Smooth muscle cell of the brain vasculature (primary cell): ENCODE data around the gene ZSWIM7.
"Not testable (repeated sequence)": the region's sequence is repeated elsewhere in the genome, so short reads cannot be mapped to it uniquely, and the experiment has no call there.

ENCODE experiments used
- DNase-seq: peaks from one replicate; pipeline ENCODE4 v3.0.0-alpha.2; 2012; ENCODE audit warnings: low read depth, low spot score

The ZSWIM7 gene

GRCh38 chr17:15999974-16000827 is 697 bp upstream of the ZSWIM7 start:
- DNase-seq, result no peak

- no peak for DNase-seq
Observed at GRCh38 chr17:15998031-15998562, 1.4 kb downstream of the ZSWIM7 start.

GRCh38 chr17:15996322-15996721 is 3.2 kb downstream of the ZSWIM7 start:
- DNase-seq, result no peak

- DNase-seq, result no peak
Observed at GRCh38 chr17:15981646-15982580, 17.6 kb downstream of the ZSWIM7 start.

GRCh38 chr17:15981208-15981607 is 18.3 kb downstream of the ZSWIM7 start:
- no peak for DNase-seq

- not testable (repeated sequence) for DNase-seq
Observed at GRCh38 chr17:15979013-15979412, 20.5 kb downstream of the ZSWIM7 start.

GRCh38 chr17:15978606-15979005 is 20.9 kb downstream of the ZSWIM7 start:
- DNase-seq, result no peak

GRCh38 chr17:15977894-15978293 is 21.6 kb downstream of the ZSWIM7 start:
- DNase-seq, result no peak

GRCh38 chr17:15973834-15974233 is 25.7 kb downstream of the ZSWIM7 start:
- DNase-seq, result no peak

- DNase-seq, result no peak
Observed at GRCh38 chr17:15973016-15973415, 26.5 kb downstream of the ZSWIM7 start.

- DNase-seq, result no peak
Observed at GRCh38 chr17:15972497-15972951, 27.0 kb downstream of the ZSWIM7 start.

GRCh38 chr17:15971882-15972281 is 27.6 kb downstream of the ZSWIM7 start:
- no peak for DNase-seq

GRCh38 chr17:15971098-15971678 is 28.3 kb downstream of the ZSWIM7 start:
- no peak for DNase-seq

GRCh38 chr17:15970500-15970899 is 29.0 kb downstream of the ZSWIM7 start:
- DNase-seq, result no peak

GRCh38 chr17:15969463-15969862 is 30.0 kb downstream of the ZSWIM7 start:
- no peak for DNase-seq

- no peak for DNase-seq
Observed at GRCh38 chr17:15967706-15968399, 31.7 kb downstream of the ZSWIM7 start.

GRCh38 chr17:15966879-15967248 is 32.6 kb downstream of the ZSWIM7 start:
- no peak for DNase-seq

GRCh38 chr17:15966183-15966878 is 33.2 kb downstream of the ZSWIM7 start:
- DNase-seq, result no peak

- DNase-seq, result no peak
Observed at GRCh38 chr17:15965528-15965927, 34.0 kb downstream of the ZSWIM7 start.

- DNase-seq, result no peak
Observed at GRCh38 chr17:15963670-15964110, 35.8 kb downstream of the ZSWIM7 start.

- DNase-seq, result no peak
Observed at GRCh38 chr17:15958484-15958854, 41.0 kb downstream of the ZSWIM7 start.
